GM12878 (cell line): ENCODE data around the gene MYO1H. TPM values are rescaled to one million over a fixed set of nuclear protein-coding genes. Genes with fewer than 3 reads are reported as not detected.

Experiments
- ATAC-seq: fragments of 200-7000 bp; cut with Tn5 transposase; 3 replicates; pipeline ENCODE4 v1.9.1; 2020; ENCODE audit warnings: mild to moderate bottlenecking, moderate library complexity
- BruUV-seq: library from RNA; stranded (reverse); fragments of 400-500 nt; replicated peaks from 2 replicates; lab custom pipeline; 2021; lab: Mats Ljungman, UMichigan
- CTCF ChIA-PET: fragments of 300-600 bp; sonication (Branson Sonifier 250); formaldehyde crosslinking; extraction: SDS; loops from one replicate; lab custom pipeline; 2021; ENCODE audit warnings: inconsistent platforms; lab: Yijun Ruan, JAX
- POLR2A ChIA-PET: fragments of 350-600 bp; formaldehyde crosslinking; extraction: SDS; loops from one replicate; lab custom pipeline; 2021; ENCODE audit warnings: inconsistent platforms; lab: Charles Lee
- RAD21 ChIA-PET: fragments of 300-600 bp; sonication (Branson Sonifier 250); formaldehyde crosslinking; loops from one replicate; lab custom pipeline; 2023; ENCODE audit warnings: antibody characterized with exemption; ENCODE audit not compliant: unreplicated experiment; lab: Charles Lee
- SMC1A ChIA-PET: fragments of 300-600 bp; sonication (Branson Sonifier 250); formaldehyde crosslinking; loops from one replicate; lab custom pipeline; 2023; ENCODE audit not compliant: unreplicated experiment, uncharacterized antibody; lab: Charles Lee
- DNase-seq: peaks from one replicate; pipeline ENCODE4 v3.0.0-alpha.2; 2011; ENCODE audit warnings: low read depth, low spot score
- FAIRE-seq: peaks from 3 replicates; lab custom pipeline; 2011; peaks lifted over from hg19 to GRCh38; lab: Jason Lieb, UNC
- H2AFZ ChIP-seq: 2 replicates; pipeline ENCODE4 v1.6.0; 2011; ENCODE audit warnings: low read depth, low read length, control low read depth; ENCODE audit not compliant: control insufficient read depth
- H3K27ac ChIP-seq: 2 replicates; pipeline ENCODE4 v1.5.1; 2011; ENCODE audit warnings: control low read depth; ENCODE audit not compliant: control insufficient read depth, insufficient read depth
- H3K27me3 ChIP-seq, 2 experiments: replicated peaks in 1 of 2; 2 replicates each; pipeline versions ENCODE4 v1.6.0 to v1.6.1; 2011; ENCODE audit warnings: low read length in 1 of 2; ENCODE audit not compliant: control insufficient read depth in 2 of 2, insufficient read depth in 2 of 2
- H3K36me3 ChIP-seq, 2 experiments: 2 replicates each; pipeline ENCODE4 v1.5.1; 2011; ENCODE audit warnings: low read length in 1 of 2; ENCODE audit not compliant: control insufficient read depth in 2 of 2, insufficient read depth in 2 of 2
- H3K4me1 ChIP-seq: 2 replicates; pipeline ENCODE4 v1.6.1; 2011; ENCODE audit warnings: mild to moderate bottlenecking, low read length, moderate library complexity, mixed read lengths; ENCODE audit not compliant: control insufficient read depth, insufficient read depth
- H3K4me2 ChIP-seq: 2 replicates; pipeline ENCODE4 v1.6.0; 2011; ENCODE audit warnings: control low read depth; ENCODE audit not compliant: control insufficient read depth, insufficient read depth
- H3K4me3 ChIP-seq: fragments of 200-600 bp; sonication (generic); 2 replicates; pipeline ENCODE4 v1.5.1; 2016
- H3K79me2 ChIP-seq: 2 replicates; pipeline ENCODE4 v1.6.0; 2011; ENCODE audit warnings: low read length; ENCODE audit not compliant: control insufficient read depth, insufficient read depth
- H3K9ac ChIP-seq: 2 replicates; pipeline ENCODE4 v1.8.0; 2011; ENCODE audit warnings: low read length, control low read depth, mixed read lengths; ENCODE audit not compliant: control insufficient read depth, insufficient read depth
- H3K9me3 ChIP-seq: replicated peaks from 3 replicates; pipeline ENCODE4 v1.5.1; 2011; ENCODE audit warnings: mild to moderate bottlenecking, low read length; ENCODE audit not compliant: control insufficient read depth, insufficient read depth
- H4K20me1 ChIP-seq: 2 replicates; pipeline ENCODE4 v1.6.0; 2011; ENCODE audit not compliant: control insufficient read depth, insufficient read depth
- ATF2 ChIP-seq: IDR thresholded peaks from 2 replicates; pipeline ENCODE4 v1.6.1; 2012; ENCODE audit warnings: low read length, inconsistent platforms
- ATF7 ChIP-seq: fragments of 450-650 bp; IDR thresholded peaks from 2 replicates; pipeline ENCODE4 v1.6.1; 2016; ENCODE audit warnings: low read depth, mild to moderate bottlenecking
- HCFC1 ChIP-seq: fragments of 150-350 bp; IDR thresholded peaks from 2 replicates; pipeline ENCODE4 v1.6.1; 2014; ENCODE audit warnings: low read length
- KDM1A ChIP-seq: fragments of 200-600 bp; sonication (generic); IDR thresholded peaks from 2 replicates; pipeline ENCODE4 v1.6.1; 2016; ENCODE audit warnings: borderline replicate concordance
- MEF2B ChIP-seq: fragments of 450-650 bp; IDR thresholded peaks from 2 replicates; pipeline ENCODE4 v1.6.1; 2018; ENCODE audit warnings: mild to moderate bottlenecking, moderate library complexity; ENCODE audit not compliant: partially characterized antibody, poor library complexity, severe bottlenecking
- POLR2AphosphoS2 ChIP-seq: IDR thresholded peaks from 2 replicates; pipeline ENCODE4 v1.6.1; 2011; ENCODE audit warnings: low read depth, mild to moderate bottlenecking, low read length, improper control_type of control experiment, moderate library complexity
- RELB ChIP-seq: fragments of 450-650 bp; IDR thresholded peaks from 2 replicates; pipeline ENCODE4 v1.6.1; 2017; ENCODE audit warnings: low read depth, mild to moderate bottlenecking, moderate library complexity
- TCF12 ChIP-seq: IDR thresholded peaks from 2 replicates; pipeline ENCODE4 v1.6.1; 2011; ENCODE audit warnings: low read depth, mild to moderate bottlenecking, low read length
- WRNIP1 ChIP-seq: IDR thresholded peaks from 2 replicates; pipeline ENCODE4 v1.6.1; 2011; ENCODE audit warnings: low read depth, low read length, improper control_type of control experiment, borderline replicate concordance
- WGBS: methylation state at CpG from one replicate; pipeline ENCODE4 v1.1.6; 2016; ENCODE audit warnings: low lambda C conversion rate; ENCODE audit not compliant: insufficient replicate concordance, insufficient coverage; ENCODE audit errors: missing lambda C conversion rate; 5-methylcytosine and 5-hydroxymethylcytosine counted together
- in situ Hi-C: fragments of 300-500 bp; cut with MboI; formaldehyde crosslinking; loops from 9 replicates; pipeline ENCODE4 v1.14.3; 2018; ENCODE audit warnings: mixed read lengths
- intact Hi-C: fragments of 100-400 bp; cut with micrococcal nuclease; formaldehyde crosslinking; loops from one replicate; pipeline ENCODE4 v1.14.2; 2022; ENCODE audit not compliant: unreplicated experiment
- polyA plus RNA-seq, 11 experiments: library from polyadenylated mRNA; depleted of rRNA in 4 of 11; unstranded in 6 of 11; stranded (reverse) in 5 of 11; fragments of >200 nt; fragmentation: Nextera tagmentation in 4 of 11; fragmentation: Illumina TruSeq in 1 of 11; extraction: Ambion mirVana in 4 of 11; extraction: Trizol in 1 of 11; gene quantifications; 1 replicate in 1 of 11; 2 replicates in 10 of 11; pipeline versions ENCODE4 v1.2.1 to v1.2.3, GENCODE V29; 2011 to 2016; ENCODE audit warnings: inconsistent platforms in 2 of 11, missing spikeins in 2 of 11, low read depth in 1 of 11
- total RNA-seq, 4 experiments: library from RNA; depleted of rRNA in 3 of 4; stranded (reverse); fragments of >200 nt in 3 of 4; fragmentation: Illumina TruSeq in 1 of 4; extraction: Trizol in 1 of 4; gene quantifications; 2 replicates each; pipeline versions ENCODE4 v1.2.1 to v1.2.3, GENCODE V29; 2013 to 2021
- TF ChIP-seq, protein P1 (sequence below): IDR thresholded peaks from 2 replicates; pipeline ENCODE4 v1.6.1; 2011; ENCODE audit warnings: mild to moderate bottlenecking, low read depth, low read length, moderate library complexity; ENCODE audit not compliant: insufficient replicate concordance
- TF ChIP-seq, protein P2 (sequence below): fragments of 450-650 bp; IDR thresholded peaks from 2 replicates; pipeline ENCODE4 v1.6.1; 2017; ENCODE audit warnings: mild to moderate bottlenecking, low read depth, inconsistent platforms; ENCODE audit not compliant: poor library complexity, severe bottlenecking

The MYO1H gene
- total and polyA plus RNA-seq, 10 of the 15 experiments (the other 5 are each of a cell fraction or from before 2014, with no cell fraction given) = 0.05 TPM; not detected in 9

GRCh38 chr12:109307051-109307450 lies 40.6 kb upstream of the MYO1H start:
- ATAC-seq = no peak
- H3K79me2 ChIP-seq = no peaks in the 10 kb centered on the region
- H3K4me1 ChIP-seq = no peaks in the 10 kb centered on the region
- TF ChIP-seq ATF2 = no peak
- TF ChIP-seq RELB = no peak
- TF ChIP-seq POLR2AphosphoS2 = no peak
- TF ChIP-seq ATF7 = no peak
- TF ChIP-seq, protein P1, sequence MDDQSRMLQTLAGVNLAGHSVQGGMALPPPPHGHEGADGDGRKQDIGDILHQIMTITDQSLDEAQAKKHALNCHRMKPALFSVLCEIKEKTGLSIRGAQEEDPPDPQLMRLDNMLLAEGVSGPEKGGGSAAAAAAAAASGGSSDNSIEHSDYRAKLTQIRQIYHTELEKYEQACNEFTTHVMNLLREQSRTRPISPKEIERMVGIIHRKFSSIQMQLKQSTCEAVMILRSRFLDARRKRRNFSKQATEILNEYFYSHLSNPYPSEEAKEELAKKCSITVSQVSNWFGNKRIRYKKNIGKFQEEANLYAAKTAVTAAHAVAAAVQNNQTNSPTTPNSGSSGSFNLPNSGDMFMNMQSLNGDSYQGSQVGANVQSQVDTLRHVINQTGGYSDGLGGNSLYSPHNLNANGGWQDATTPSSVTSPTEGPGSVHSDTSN = no peak
- TF ChIP-seq HCFC1 = no peak
- no peak for TF ChIP-seq KDM1A
- TF ChIP-seq TCF12 = no peak
- TF ChIP-seq, protein P2, sequence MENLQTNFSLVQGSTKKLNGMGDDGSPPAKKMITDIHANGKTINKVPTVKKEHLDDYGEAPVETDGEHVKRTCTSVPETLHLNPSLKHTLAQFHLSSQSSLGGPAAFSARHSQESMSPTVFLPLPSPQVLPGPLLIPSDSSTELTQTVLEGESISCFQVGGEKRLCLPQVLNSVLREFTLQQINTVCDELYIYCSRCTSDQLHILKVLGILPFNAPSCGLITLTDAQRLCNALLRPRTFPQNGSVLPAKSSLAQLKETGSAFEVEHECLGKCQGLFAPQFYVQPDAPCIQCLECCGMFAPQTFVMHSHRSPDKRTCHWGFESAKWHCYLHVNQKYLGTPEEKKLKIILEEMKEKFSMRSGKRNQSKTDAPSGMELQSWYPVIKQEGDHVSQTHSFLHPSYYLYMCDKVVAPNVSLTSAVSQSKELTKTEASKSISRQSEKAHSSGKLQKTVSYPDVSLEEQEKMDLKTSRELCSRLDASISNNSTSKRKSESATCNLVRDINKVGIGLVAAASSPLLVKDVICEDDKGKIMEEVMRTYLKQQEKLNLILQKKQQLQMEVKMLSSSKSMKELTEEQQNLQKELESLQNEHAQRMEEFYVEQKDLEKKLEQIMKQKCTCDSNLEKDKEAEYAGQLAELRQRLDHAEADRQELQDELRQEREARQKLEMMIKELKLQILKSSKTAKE = no peak
- no peak for TF ChIP-seq MEF2B
- TF ChIP-seq WRNIP1 = no peak
- TF ChIP-seq, all 136 proteins: peak for 0
- ChIA-PET SMC1A (no interaction called here), POLR2A (no interaction called here), RAD21 (no interaction called here), CTCF (no interaction called here)
- Histone ChIP-seq H3K9me3 (no peaks in the 10 kb centered on the region), H3K9ac (no peak overlapping the region), H3K36me3 (no peaks in the 10 kb centered on the region), H4K20me1 (no peaks in the 10 kb centered on the region), H3K27ac (no peak overlapping the region), H3K4me2 (no peak overlapping the region), H3K27me3 (peaks cover 13 to 18% of the 10 kb centered on the region in 2 experiments), H2AFZ (no peak overlapping the region), H3K4me3 (no peak overlapping the region)
- no TSS peak for BruUV-seq
- no peak for FAIRE-seq
- WGBS = 32% methylated on average over 9 of the region's 9 CpGs
- intact Hi-C loops = no loop called here
- in situ Hi-C loops = no loop called here
- no peak for DNase-seq
